Fibroblast of peridontal ligament (primary cell): ENCODE measurements around the gene PCDHGA4.
"Not testable (repeated sequence)": the region's sequence is repeated elsewhere in the genome, so short reads cannot be mapped to it uniquely, and the experiment has no call there.

Experiments
- DNase-seq: peaks from one replicate; pipeline ENCODE4 v3.0.0-alpha.2; 2010; ENCODE audit errors: extremely low read depth

PCDHGA4 gene

DNA sequence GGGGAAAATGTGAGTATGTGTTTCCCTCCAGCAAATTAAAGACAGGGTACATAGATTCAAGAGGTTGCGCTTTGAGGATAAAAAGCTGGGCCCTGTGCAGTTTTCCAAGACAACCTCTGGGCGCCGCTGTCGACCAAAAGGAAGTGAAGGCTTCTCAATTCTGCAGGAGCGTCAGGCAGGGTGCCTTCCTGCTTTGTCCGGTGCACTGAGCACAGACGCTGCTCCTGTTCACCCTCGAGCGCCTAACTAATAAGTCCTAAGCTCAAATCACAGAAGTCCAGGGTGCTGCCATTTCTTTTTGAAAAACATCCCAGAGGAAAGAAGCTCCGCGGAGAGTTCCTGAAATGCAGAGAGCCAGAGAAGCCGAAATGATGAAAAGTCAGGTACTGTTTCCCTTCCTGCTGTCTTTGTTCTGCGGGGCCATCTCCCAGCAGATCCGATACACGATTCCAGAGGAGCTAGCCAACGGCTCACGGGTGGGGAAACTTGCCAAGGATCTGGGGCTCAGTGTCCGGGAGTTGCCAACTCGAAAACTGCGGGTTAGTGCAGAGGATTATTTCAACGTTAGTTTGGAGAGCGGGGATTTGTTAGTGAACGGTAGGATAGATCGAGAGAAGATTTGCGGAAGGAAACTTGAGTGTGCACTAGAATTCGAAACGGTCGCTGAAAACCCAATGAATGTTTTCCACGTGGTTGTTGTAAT, 4.8 kb upstream of the PCDHGA4 start, which contains the start of gene PCDHGB1:
Gene PCDHGB1 (plus strand): TSS at position 183 of the 703 bp plus-strand sequence. CDS start 162 bp downstream, at position 345.
- peak; percentile 64 for DNase-seq

DNA sequence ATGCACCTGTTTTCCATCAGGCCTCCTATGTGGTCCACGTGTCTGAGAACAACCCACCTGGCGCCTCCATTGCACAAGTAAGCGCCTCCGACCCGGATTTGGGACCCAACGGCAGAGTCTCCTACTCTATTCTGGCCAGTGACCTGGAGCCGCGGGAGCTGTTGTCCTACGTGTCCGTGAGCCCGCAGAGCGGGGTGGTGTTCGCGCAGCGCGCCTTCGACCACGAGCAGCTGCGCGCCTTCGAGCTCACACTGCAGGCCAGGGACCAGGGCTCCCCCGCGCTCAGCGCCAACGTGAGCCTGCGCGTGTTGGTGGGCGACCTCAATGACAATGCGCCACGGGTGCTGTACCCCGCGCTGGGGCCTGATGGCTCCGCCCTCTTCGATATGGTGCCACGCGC, 3.2 kb upstream of the PCDHGA4 start:
- no peak for DNase-seq

DNA sequence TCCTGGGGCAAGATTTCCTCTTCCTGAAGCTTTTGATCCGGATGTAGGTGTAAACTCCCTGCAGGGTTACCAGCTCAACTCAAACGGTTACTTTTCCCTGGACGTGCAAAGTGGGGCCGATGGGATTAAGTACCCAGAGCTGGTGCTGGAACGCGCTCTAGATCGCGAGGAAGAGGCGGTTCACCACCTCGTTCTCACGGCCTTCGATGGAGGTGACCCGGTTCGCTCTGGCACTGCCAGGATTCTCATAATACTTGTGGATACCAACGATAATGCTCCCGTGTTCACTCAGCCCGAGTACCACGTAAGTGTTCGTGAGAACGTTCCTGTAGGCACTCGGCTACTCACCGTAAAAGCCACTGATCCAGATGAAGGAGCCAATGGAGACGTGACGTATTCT, 820 bp downstream of the PCDHGA4 start:
- no peak for DNase-seq

DNA sequence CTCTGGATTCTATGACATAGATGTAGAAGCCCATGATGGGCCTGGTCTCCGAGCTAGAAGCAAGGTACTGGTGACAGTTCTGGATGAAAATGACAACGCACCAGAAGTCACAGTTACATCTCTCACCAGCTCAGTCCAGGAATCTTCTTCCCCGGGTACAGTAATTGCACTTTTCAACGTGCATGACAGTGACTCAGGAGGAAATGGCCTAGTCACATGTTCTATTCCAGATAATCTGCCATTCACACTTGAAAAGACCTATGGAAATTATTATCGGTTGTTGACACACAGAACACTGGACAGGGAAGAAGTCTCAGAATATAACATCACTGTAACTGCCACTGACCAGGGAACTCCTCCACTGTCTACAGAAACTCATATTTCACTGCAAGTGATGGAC, 1.3 kb downstream of the PCDHGA4 start:
- no peak for DNase-seq

DNA sequence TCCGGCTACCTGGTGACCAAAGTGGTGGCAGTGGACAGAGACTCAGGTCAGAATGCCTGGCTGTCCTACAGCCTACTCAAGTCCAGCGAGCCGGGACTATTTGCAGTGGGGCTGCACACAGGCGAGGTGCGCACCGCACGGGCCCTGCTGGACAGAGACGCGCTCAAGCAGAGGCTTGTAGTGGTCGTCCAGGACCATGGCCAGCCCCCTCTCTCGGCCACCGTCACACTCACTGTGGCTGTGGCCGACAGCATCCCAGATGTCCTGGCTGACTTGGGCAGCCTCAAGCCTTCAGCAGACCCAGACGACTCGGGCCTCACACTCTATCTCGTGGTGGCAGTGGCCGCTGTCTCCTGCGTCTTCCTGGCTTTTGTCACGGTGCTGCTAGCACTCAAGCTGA, 2.1 kb downstream of the PCDHGA4 start:
- no peak for DNase-seq

DNA sequence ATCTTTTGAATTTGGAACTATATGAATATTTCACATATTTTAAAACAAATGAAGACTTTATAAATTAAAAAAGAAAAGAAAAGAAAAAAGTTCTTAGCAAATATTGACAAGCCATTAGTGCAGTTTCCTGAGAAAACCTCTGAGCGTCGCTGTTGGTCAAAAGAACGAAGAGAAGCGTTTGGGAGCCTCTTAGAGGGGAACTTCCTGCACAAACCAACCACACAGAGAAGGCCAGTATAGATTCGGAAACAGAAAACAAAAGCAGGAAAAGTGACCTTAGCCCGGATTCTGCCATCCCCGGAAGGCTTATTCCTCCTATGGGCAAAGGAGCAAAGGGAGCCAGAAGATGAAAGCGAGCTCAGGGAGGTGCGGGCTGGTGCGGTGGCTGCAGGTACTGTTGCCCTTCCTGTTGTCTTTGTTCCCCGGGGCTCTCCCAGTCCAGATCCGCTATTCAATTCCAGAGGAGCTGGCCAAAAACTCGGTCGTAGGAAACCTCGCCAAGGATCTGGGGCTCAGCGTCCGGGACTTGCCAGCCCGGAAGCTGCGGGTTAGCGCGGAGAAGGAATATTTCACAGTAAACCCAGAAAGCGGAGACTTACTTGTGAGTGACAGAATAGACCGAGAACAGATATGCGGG, 5.1 kb downstream of the PCDHGA4 start, which contains the start of gene PCDHGB2:
Gene PCDHGB2 (plus strand): TSS at position 205 of the 637 bp plus-strand sequence. CDS start 142 bp downstream, at position 347.
- peak; percentile 57 for DNase-seq

DNA sequence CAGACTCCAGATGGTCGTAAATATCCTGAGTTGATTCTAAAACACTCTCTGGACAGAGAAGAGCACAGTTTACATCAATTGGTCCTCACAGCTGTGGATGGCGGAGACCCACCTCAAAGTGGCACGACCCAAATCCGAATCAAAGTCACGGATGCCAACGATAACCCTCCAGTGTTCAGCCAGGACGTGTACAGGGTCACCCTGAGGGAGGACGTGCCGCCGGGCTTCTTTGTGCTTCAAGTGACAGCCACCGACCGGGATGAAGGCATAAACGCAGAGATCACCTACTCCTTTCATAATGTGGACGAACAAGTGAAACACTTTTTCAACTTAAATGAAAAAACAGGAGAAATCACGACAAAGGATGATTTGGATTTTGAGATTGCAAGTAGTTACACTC, 5.9 kb downstream of the PCDHGA4 start:
- DNase-seq = no peak

DNA sequence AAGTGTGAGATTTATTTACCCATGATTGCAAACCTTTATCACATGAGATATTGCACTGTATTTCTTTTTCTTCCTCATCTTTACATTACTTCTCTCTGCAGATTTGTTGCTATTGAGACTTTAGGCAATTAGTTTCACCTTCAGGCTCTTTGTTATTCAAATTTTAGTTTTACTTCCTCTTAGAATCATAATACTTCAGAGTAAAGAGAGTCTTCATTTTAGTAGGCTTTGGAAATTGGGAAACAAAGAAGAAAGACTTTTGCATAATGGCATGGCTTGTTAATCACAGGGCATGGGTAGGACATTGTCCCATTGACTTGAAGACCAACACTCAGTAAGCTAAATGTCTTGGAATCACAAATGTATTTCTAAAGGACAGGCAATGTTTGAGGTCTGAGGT, 7.9 kb downstream of the PCDHGA4 start:
- no peak for DNase-seq

DNA sequence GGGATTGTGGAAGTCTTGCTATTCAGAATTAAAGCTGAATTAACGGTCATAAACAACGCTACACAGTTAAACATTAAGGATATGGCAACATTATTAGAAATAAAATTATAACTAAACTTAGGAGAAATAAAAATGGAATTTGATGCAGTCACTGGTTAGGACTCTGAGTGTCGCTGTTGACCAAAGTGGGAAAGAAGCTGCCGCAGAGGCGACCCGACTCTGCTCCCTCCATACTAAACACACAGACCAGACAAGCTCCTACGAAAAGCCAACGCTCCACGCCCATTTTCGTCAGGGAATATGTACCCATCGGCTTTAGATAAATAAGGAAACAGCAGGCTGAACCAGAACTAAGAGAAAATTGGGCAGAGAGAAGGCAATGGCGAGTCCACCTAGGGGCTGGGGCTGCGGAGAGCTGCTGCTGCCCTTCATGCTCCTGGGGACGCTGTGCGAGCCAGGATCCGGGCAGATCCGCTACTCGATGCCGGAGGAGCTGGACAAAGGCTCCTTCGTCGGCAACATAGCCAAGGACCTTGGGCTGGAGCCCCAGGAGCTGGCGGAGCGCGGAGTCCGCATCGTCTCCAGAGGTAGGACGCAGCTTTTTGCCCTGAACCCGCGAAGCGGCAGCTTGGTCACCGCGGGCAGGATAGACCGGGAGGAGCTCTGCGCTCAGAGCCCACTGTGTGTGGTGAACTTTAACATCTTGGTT, 9.3 kb downstream of the PCDHGA4 start, which contains the start of gene PCDHGA5:
Gene PCDHGA5 (plus strand): TSS at position 211 of the 709 bp plus-strand sequence. CDS start 169 bp downstream, at position 380.
- no peak for DNase-seq

DNA sequence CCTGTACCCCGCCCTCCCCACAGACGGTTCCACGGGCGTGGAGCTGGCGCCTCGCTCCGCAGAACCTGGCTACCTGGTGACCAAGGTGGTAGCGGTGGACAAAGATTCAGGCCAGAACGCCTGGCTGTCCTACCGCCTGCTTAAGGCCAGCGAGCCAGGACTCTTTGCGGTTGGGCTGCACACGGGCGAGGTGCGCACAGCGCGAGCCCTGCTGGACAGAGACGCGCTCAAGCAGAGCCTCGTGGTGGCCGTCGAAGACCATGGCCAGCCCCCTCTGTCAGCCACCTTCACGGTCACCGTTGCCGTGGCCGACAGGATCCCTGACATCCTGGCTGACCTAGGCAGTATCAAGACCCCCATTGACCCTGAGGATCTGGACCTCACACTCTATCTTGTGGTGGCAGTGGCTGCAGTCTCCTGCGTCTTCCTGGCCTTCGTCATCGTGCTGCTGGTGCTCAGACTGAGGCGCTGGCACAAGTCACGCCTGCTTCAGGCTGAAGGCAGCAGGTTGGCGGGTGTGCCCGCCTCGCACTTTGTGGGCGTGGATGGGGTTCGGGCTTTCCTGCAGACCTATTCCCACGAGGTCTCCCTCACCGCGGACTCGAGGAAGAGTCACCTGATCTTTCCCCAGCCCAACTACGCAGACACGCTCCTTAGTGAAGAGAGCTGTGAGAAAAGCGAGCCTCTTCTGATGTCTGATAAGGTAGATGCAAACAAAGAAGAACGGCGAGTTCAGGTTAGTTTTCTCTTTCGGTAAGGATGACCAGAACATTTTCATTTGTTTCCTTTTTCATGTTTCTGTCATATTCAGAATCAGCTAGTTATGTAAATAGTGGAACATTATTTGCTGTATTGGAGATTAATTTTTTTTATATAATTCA, 11.4 kb downstream of the PCDHGA4 start:
- DNase-seq = no peak

DNA sequence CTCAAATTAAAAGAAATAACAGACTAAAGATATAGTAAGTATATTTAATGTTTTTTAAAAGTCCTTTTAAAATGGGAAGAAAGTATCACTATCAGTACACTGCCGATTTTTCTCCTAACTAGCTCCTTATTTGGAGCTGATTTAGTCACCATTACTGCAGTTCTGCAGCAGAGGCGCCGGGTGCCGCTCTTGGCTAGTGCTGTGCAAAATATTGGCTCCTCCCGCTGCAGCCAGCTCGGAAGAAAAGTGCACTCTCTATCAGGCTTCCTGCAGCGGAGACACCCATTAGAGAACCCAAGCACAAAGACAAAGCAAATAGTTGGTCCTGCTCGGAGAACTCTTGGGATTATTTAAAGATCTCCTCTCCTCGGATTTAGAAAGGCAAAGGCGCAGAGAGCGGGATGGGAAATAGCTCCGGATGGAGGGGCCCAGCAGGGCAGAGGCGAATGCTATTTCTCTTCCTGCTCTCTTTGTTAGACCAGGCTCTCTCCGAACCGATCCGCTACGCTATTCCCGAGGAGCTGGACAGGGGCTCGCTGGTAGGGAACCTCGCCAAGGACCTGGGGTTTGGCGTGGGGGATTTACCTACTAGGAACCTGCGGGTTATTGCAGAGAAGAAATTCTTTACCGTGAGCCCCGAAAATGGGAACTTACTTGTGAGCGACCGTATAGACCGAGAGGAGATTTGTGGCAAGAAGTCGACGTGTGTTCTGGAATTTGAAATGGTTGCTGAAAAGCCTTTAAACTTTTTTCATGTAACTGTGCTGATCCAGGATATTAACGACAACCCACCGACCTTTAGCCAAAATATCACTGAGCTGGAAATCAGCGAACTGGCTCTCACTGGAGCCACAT, 15.4 kb downstream of the PCDHGA4 start, which contains the start of gene PCDHGB3:
Gene PCDHGB3 (plus strand): TSS at position 249 of the 855 bp plus-strand sequence. CDS start 153 bp downstream, at position 402.
- peak; percentile 38 for DNase-seq

DNA sequence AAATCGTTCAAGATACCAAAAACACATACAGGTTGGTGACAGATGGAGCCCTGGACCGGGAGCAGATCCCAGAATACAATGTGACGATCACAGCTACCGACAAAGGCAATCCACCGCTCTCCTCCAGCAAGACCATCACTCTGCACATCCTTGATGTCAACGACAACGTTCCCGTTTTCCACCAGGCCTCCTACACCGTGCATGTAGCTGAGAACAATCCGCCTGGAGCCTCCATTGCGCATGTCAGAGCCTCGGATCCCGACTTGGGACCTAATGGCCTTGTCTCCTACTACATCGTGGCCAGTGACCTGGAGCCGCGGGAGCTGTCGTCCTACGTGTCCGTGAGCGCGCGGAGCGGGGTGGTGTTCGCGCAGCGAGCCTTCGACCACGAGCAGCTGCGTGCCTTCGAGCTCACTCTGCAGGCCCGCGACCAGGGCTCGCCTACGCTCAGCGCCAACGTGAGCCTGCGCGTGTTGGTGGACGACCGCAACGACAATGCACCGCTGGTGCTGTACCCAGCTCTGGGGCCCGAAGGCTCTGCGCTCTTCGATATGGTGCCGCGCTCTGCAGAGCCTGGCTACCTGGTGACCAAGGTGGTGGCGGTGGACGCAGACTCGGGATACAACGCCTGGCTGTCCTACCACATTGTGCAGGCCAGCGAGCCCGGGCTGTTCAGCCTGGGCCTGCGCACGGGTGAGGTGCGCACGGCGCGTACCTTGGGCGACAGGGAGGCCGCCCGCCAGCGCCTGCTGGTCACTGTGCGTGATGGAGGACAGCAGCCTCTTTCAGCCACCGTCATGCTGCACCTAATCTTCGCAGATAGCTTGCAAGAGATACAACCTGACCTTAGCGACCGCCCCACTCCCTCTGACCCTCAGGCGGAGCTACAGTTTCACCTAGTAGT, 17.0 kb downstream of the PCDHGA4 start:
- DNase-seq = no peak

DNA sequence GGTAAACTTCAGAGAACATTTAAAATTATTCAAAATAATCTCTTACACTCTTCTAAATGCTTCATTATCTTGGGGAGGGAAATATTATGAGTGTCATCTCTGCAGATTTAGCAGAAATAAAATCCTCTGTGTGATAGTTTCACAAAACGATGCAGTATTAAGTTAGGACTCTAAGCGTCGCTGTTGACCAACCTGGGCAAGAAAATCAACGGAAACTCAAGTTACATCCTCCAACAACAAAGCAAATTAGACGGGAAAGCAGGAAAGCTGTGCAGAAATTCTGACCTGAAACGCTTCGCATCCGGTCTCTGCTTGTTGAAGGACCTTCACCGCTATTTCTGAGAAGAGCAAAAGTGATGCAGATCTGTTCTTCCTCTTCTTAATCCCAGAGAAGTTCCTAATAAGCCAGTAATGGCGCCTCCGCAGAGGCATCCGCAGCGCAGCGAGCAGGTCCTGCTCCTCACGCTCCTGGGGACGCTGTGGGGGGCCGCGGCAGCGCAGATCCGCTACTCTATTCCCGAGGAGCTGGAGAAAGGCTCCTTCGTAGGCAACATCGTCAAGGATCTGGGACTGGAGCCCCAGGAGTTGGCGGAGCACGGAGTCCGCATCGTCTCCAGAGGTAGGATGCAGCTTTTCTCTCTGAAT, 19.0 kb downstream of the PCDHGA4 start, which contains the start of gene PCDHGA6:
Gene PCDHGA6 (plus strand): TSS at position 219 of the 645 bp plus-strand sequence. CDS start 193 bp downstream, at position 412.
- peak; percentile 49 for DNase-seq

DNA sequence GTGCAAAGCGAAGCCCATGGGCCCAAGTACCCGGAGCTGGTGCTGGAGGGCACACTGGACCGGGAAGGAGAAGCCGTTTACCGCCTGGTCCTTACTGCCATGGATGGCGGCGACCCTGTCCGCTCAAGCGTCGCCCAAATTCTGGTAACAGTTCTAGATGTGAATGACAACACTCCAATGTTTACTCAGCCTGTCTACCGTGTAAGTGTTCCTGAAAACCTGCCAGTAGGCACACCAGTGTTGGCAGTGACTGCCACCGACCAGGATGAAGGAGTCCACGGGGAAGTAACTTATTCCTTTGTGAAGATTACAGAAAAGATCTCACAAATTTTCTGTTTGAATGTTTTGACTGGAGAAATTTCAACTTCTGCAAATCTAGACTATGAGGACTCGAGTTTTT, 19.8 kb downstream of the PCDHGA4 start:
- no peak for DNase-seq

DNA sequence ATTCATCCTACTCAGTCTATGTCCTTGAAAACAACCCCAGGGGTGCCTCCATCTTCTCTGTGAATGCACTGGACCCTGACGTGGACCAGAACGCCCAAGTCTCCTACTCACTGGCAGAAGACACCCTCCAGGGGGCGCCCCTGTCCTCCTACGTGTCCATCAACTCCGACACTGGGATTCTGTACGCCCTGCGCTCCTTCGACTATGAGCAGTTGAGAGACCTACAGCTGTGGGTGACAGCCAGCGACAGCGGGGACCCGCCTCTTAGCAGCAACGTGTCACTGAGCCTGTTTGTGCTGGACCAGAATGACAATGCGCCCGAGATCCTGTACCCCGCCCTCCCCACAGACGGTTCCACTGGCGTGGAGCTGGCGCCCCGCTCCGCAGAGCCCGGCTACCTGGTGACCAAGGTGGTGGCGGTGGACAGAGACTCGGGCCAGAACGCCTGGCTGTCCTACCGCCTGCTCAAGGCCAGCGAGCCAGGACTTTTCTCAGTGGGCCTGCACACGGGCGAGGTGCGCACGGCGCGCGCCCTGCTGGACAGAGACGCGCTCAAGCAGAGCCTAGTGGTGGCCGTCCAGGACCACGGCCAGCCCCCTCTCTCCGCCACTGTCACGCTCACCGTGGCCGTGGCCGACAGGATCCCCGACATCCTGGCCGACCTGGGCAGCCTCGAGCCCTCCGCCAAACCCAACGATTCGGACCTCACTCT, 20.8 kb downstream of the PCDHGA4 start:
- DNase-seq = not testable (repeated sequence)

DNA sequence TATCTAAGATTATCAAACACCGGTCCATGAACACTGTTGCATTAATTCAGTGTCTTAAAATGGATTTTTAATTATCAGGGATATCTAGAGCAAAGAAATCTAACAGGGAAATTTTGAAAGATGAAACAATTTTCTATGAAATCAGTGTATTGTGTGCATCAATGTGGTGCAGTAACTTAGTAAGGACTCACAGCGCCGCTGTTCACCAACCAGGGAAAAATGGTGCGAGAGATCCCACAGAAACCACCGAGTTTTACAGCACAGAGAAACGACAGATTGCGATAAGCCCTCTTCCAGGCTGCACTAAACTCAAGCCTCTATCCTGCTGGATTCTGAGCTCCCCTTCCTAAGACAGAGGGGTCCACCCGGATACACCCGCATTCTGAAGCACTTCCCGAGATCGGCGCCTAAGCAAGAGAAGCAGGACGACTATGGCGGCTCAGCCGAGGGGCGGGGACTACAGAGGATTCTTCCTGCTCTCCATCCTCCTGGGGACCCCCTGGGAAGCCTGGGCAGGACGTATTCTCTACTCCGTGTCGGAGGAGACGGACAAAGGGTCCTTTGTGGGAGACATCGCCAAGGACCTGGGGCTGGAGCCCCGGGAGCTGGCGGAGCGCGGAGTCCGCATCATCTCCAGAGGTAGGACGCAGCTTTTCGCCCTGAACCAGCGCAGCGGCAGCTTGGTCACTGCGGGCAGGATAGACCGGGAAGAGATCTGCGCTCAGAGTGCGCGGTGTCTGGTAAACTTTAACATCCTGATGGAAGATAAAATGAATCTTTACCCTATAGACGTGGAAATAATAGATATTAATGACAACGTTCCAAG, 27.9 kb downstream of the PCDHGA4 start, which contains the start of gene PCDHGA7:
Gene PCDHGA7 (plus strand): TSS at position 274 of the 826 bp plus-strand sequence. CDS start 158 bp downstream, at position 432.
- peak; percentile 52 for DNase-seq

DNA sequence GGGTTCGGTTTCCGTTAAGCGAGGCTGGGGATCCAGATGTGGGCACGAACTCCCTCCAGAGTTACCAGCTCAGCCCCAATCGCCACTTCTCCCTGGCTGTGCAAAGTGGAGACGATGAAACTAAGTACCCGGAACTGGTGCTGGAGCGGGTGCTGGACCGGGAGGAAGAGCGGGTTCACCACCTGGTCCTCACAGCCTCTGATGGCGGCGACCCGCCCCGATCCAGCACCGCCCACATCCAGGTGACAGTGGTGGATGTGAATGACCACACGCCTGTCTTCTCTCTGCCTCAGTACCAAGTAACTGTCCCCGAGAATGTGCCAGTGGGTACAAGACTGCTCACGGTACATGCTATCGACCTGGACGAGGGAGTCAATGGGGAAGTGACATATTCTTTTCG, 28.5 kb downstream of the PCDHGA4 start:
- DNase-seq = no peak
